Measurements from ENCODE around the gene ABCC6.
"Not testable (repeated sequence)": the region's sequence is repeated elsewhere in the genome, so short reads cannot be mapped to it uniquely, and the experiment has no call there.

GRCh38 chr16:16243886-16244285 is 20.6 kb upstream of the ABCC6 start:
- TF ChIP-seq, protein P1, sequence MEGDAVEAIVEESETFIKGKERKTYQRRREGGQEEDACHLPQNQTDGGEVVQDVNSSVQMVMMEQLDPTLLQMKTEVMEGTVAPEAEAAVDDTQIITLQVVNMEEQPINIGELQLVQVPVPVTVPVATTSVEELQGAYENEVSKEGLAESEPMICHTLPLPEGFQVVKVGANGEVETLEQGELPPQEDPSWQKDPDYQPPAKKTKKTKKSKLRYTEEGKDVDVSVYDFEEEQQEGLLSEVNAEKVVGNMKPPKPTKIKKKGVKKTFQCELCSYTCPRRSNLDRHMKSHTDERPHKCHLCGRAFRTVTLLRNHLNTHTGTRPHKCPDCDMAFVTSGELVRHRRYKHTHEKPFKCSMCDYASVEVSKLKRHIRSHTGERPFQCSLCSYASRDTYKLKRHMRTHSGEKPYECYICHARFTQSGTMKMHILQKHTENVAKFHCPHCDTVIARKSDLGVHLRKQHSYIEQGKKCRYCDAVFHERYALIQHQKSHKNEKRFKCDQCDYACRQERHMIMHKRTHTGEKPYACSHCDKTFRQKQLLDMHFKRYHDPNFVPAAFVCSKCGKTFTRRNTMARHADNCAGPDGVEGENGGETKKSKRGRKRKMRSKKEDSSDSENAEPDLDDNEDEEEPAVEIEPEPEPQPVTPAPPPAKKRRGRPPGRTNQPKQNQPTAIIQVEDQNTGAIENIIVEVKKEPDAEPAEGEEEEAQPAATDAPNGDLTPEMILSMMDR (IDR thresholded peaks at IDR 0.05): not testable (repeated sequence)
- not testable (repeated sequence) for TF ChIP-seq POLR2A (IDR thresholded peaks at IDR 0.05)

Measured in esophagus squamous epithelium (tissue), 4 donors.